Hematopoietic multipotent progenitor cell (in vitro differentiated cells): Measurements from ENCODE around the gene TSPAN7. TPM values are rescaled to one million over a fixed set of nuclear protein-coding genes. Genes with fewer than 3 reads are reported as not detected.

Experiments
- DNase-seq, 3 donors: peaks; one replicate each; pipeline ENCODE4 v3.0.0-alpha.2; 2011 to 2015; ENCODE audit warnings: low read depth in 2 of 3, low spot score in 2 of 3
- small RNA-seq: library from RNA; depleted of rRNA; stranded (forward); fragments of <200 nt; gene quantifications from one replicate; pipeline ENCODE3, GENCODE V24; 2012
- total RNA-seq: library from RNA; depleted of rRNA; stranded (reverse); fragments of >200 nt; gene quantifications from one replicate; pipeline ENCODE4 v1.2.3, GENCODE V29; 2012

Gene TSPAN7
- total RNA-seq, 1 donor, result 2.4 TPM

DNA sequence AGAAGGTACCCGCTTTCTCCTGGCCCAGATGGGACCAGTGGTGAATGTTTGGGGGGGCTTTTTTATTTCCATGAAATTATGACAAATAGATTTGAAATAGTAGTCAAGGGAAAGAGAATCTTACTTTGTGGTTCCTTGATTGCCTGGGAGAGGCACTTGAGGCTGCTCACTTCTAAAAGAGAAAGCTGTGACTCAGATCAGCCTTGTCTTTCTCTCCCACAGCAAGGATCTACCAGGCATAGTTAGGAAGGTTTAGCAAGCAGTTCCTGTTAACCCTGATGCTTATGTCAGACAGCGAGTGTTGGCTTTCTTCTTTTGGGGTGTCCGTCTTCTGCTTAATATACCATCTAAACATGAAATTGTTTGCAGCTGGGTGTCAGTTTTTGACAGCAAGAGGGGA, 114.5 kb downstream of the TSPAN7 start:
- DNase-seq, result no peak

DNA sequence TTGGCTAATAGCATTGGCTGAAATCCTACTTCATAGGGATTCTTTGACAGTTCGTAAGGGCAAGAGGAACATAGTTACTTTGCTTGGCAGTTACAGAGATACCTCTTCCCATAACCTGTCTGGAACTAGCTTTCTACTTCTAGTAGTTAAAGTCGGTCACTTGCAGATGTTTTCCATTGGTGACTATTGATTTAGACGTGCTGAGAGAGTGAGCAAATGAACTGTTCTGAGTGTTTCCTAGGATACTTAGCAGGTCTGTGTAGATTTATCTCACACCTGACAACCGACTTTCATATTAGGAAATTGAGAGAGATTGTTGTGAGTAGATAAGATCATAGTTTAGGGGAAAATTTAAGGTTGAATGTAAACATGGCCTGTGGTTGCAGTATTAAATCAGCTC, 116.8 kb downstream of the TSPAN7 start:
- DNase-seq, result no peak

DNA sequence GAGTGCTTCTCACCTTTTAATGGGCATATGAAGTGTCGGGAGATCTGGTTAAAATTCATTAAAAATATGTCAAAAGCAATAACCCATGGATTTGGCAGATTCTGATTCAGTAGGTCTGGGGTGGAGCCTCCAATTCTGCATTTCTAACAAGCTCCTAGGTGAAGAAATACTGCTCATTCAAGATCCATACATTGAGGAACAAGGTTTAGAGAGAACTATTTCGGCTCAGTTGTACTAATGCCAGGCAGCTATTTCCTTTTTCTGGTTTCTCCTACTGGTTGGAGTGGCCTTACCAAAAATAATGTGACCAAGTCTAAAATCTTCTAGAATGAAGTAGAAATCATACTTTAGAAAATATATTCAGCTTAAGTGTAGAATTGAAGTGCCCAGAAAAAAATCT, 117.5 kb downstream of the TSPAN7 start:
- DNase-seq, result no peak

DNA sequence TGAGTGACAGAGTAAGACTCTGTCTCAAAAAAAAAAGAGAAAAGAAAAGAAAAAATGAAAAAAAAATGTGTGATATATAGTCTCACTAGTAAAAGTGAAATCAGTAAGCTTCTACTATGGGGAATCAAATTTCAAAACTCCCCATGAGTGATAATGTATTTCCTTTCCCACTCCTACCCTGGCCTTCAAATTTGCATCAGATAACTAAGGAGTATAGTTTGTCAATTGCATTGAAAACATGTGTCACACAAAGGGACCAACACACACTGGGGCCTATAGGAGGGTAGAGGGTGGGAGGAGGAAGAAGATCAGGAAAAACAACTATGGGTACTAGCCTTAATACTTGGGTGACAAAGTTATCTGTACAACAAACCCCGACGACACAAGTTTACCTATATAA, 118.4 kb downstream of the TSPAN7 start:
- DNase-seq, result no peak

DNA sequence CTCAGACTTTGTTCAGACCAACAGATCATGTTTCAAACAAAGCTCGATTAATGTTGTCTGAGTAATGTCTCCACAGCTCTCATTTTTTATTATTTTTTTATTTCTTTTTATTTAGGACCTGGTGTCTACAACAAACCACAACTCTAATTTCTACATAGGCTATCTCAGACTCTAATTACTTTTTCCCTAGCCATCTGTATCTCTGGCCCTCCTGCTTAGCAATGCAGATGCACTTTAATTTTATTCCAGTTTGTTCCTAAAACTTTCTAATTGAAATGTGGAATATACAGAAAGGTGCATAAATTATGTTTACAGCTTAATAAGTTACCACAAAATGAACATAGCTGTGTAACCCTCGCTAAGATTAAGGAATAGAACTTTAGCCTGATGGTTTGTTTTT, 120.8 kb downstream of the TSPAN7 start:
- DNase-seq, result no peak

DNA sequence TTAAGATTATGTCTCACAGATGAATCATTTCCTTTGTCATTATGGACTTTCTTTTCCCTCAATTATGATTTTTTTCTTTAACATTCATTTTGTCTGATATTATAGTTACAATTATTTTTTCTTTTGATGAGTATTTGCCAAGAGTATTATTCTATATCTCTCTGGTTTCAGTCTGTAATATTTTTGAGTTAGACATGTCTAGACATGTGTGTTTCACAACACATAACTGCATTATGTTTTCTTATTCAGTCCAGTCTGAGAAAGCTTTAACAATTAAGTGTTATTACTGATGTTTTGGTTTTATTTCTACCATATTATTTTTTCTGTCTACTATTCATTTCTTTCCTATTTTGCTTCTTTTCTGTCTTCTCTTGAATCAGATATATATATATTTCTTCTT, 131.6 kb downstream of the TSPAN7 start:
- no peak for DNase-seq

DNA sequence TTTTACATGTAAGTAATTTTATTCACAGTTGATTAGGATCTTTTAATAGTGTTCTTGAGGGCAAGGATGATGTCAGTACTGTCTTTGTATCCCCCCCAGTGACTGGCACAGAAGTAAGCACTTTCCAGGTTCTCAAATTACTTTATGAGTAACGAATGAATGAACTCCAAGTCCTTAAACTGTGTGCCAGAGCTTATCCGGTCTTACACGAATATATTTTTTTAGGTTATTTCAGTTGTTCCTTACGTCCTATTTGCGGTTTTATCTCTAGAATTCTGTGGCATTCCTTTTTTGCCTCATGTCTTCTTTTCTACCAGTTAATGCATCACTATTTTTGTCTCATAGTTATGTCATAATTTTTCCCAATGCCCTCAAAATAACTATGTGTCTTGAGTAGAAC, 133.1 kb downstream of the TSPAN7 start:
- no peak for DNase-seq

DNA sequence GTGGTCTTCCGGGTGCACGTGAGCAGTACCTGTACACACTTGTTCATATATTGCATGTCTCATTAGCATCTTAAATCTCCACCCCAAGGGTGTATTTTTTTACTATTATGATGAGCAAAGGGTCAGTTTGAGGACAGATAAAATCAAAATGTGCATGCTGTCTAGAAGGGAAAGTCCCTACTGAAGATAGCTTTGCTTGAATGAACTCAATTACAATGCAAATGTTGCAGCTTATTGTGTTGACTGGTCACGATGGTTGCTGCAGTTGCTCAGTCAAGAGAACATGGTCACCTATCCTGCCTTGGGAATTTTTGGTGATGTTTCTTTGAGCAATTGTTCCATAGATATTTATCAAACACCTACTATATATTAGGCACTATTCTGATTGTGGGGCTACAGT, 136.1 kb downstream of the TSPAN7 start:
- no peak for DNase-seq

DNA sequence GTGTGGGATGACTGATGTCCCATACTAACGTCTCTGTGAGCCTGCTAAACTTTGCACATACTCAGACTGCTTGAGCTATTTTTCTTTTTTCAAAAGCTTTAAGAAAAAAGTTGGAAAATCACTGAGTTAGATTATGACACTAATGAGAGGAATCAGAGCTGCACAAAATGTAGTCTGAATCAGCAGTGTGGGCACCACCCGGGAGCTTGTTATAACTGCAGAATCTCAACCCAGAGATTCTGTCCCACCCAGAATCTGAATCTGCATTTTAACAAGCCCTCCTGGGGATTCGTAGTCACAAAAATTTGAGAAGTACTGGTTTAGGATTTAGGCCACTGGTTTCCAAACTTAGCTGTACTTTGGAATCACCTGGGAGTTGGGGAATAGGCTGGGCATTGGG, 137.8 kb downstream of the TSPAN7 start:
- no peak for DNase-seq

DNA sequence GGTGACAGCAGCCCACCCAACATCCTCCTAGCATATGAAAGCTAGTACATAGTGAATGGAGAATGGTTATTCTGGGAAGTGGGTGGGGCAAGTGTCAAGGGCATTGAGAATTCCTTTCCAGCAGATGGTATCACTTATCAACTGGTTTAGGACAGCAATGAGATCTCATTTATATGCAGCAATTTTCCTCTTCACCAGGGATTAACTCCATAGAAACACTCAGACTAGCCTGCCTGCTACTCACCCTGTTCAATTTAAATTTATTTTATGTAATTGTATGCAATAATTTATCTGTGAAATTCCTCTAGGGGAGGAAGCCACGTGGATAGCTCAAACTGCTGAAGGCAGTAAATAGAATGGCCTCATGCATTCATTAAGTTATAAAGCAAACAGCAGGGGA, 138.4 kb downstream of the TSPAN7 start:
- DNase-seq, result no peak

DNA sequence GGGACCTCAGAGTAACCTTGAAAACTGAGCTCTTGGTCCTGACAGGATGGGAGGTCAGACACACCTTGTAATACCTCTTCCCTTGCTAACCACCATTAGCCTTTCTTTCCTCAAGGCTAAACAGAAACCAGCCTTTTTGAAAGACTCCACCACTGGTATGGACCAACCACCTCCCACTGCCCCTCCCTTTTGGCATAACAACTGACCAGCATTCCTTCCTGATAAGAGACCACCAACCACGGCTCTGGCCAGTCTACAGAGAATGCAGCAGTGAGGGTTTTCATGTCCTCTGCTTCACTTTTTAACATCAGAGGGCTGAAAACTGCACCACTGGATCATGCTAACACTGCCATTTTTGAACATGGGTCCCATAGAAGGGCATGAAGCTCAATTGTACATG, 139.7 kb downstream of the TSPAN7 start:
- no peak for DNase-seq

DNA sequence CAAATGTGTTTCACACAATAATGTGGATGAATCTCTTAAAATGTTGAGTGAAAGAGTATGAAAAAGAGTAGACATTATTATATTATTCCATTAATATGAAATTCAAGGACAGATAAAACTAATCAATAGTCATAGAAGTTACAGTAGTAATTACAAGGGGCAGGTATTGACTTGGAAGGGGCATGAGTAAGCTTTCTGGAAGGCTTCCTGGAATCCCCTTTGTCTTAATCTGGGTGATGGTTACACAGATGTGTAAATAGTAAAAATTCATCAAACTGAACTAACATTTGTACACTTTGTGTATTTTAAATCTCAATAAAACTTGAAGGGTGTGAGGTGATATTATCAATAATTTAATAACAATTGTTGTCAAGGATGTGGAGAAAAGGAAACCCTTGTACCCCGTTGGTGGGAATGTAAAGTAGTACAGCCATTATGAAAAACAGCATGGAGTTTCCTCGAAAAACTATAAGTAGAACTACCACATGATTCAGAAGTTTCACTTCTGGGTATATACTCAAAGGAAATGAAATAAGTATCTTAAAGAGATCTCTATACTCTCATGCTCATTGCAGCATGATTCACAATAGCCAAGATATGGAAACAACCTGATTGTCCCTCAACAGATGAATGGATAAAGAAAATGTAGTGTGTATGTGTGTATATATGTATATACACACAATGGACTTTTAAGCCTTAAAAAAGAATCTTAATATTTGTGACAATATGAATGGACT, 143.0 kb downstream of the TSPAN7 start:
- no peak for DNase-seq

DNA sequence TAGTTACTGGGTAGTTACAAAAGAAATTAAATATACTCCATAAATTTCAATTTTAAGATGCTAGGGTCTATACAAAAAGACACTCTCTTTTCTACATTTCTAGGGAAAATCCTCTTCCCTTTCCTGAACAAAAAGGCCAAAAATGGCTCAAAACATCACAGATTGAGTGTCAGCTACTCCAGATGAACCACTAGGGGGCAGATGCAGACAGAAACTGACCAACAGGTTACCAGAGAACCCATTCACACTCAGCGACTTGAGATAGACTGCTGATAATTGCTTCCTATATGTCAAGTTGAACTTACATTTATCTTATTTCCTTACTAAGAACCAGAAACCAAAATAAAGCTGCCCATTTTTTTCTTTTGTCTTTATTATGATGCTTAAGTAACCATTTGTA, 156.5 kb downstream of the TSPAN7 start:
- peak in 2 of 3 donors; percentile 1 to 17 for DNase-seq

DNA sequence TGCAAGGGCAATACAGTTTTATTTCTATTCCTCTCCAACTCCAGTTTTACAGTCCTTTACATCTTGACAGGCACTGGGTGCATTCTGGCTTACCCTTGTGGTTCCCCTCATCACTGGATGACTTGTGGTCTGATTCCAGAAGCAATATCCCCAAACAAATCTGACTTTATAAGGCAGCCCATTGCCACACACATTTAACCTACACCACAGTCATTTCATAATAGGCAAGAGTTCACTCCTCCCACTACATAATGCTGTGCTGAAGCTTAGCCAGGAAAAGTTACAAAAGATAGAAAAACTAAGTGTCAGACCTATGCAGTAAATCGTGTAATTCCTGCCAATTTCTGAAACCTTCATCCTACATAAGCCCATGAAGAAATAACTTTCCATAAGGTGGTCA, 157.0 kb downstream of the TSPAN7 start:
- DNase-seq, result no peak

DNA sequence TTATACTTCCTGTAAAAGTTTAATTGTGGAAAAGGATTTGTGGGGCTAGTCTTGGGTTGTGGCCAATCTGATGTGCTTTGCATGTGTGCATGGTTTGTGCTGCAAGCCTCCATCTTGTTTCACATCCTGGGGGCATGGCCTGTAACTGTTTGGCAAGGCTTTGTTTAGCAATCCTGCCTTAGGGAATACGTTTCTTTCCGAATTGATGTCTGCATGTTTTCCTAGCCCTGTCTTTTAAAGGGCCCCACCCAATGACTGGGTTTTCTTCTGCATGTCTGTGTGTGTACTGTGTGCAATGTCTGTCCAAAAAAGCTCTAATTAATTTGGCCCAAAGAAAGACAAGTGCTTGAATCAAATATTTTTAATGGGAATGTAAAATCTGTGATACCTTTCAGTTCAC, 165.3 kb downstream of the TSPAN7 start:
- DNase-seq, result no peak

DNA sequence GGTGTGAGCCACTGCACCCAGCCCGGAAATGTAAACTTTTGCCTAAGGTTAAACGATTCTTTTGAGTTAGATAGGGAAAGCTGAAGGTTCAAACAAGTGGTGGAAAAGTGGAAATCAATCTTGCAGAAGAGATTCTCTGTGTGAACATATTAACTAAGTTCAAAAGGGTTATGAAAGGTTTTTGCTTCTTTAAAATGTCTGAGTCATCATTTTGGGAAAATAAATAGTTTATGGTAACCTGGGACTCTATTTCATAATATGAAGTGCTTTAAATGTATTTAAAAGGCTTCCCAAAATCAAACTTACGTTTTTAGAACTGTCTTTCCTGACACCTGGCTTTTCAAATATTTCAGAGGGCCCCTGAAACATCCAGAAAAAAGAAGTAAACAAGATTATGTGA, 166.3 kb downstream of the TSPAN7 start:
- DNase-seq, result no peak

DNA sequence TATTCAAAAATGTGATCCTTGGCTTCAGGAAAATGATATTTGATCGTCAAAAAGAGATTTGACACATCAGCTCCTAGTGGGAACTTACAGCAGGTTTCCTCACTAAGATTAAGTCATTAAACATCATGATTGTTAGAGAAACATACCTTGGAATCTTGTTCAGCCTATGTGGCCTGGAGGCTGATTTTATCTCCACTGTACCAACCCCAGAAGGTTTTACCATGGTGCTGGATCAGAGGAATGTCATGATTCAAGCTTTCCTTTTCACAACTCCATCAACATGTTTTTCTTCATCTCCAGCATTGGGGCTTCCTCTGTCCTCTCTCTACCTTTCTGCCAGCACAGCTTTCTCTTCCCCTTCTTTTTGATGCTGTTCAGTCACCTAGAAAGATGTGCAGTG, 171.5 kb downstream of the TSPAN7 start:
- DNase-seq, result no peak

Small RNA genes within 50 kb of the gene (small RNA-seq; reads per million reads assigned to genes)
- gene RNU7-7P, result not detected

Other genes with a start within 250 kb of the TSPAN7 start
- gene RPGR, start 234.0 kb upstream of the TSPAN7 start, total RNA-seq, result 8.1 TPM
- not detected for gene OTC, start 208.9 kb upstream of the TSPAN7 start, total RNA-seq
- gene MID1IP1, start 239.9 kb downstream of the TSPAN7 start, total RNA-seq, result 86.7 TPM